ENCODE results near the gene IRX1.

IRX1 gene

GRCh38 chr5:3595006-3595961 is at the start of gene IRX1:
Gene IRX1 (plus strand): TSS chr5:3595832. CDS start chr5:3596106, 274 bp downstream.
- no peak for DNase-seq (ENCODE audit: low read depth)

- no peak for DNase-seq (ENCODE audit: low read depth)
Observed at GRCh38 chr5:3546028-3546427, 49.6 kb upstream of the IRX1 start.

GRCh38 chr5:3564116-3564515 is 31.5 kb upstream of the IRX1 start:
- DNase-seq (ENCODE audit: low read depth): no peak

- DNase-seq (ENCODE audit: low read depth): no peak
Observed at GRCh38 chr5:3564827-3565518, 30.7 kb upstream of the IRX1 start.

GRCh38 chr5:3584724-3585531 is 10.7 kb upstream of the IRX1 start:
- no peak for DNase-seq (ENCODE audit: low read depth)

GRCh38 chr5:3590161-3590966 is 5.3 kb upstream of the IRX1 start:
- DNase-seq (ENCODE audit: low read depth): no peak

GRCh38 chr5:3590967-3591900 is 4.4 kb upstream of the IRX1 start:
- DNase-seq (ENCODE audit: low read depth): no peak

GRCh38 chr5:3592298-3592697 is 3.3 kb upstream of the IRX1 start:
- no peak for DNase-seq (ENCODE audit: low read depth)

- DNase-seq (ENCODE audit: low read depth): no peak
Observed at GRCh38 chr5:3593771-3594509, 1.7 kb upstream of the IRX1 start.

- no peak for DNase-seq (ENCODE audit: low read depth)
Observed at GRCh38 chr5:3594510-3595005, 1.1 kb upstream of the IRX1 start.

- DNase-seq (ENCODE audit: low read depth): no peak
Observed at GRCh38 chr5:3596261-3596825, 711 bp downstream of the IRX1 start.

GRCh38 chr5:3596857-3597166 is 1.2 kb downstream of the IRX1 start:
- no peak for DNase-seq (ENCODE audit: low read depth)

- DNase-seq (ENCODE audit: low read depth): no peak
Observed at GRCh38 chr5:3597167-3598007, 1.8 kb downstream of the IRX1 start.

GRCh38 chr5:3598207-3598606 is 2.6 kb downstream of the IRX1 start:
- DNase-seq (ENCODE audit: low read depth): no peak

- no peak for DNase-seq (ENCODE audit: low read depth)
Observed at GRCh38 chr5:3598769-3599211, 3.2 kb downstream of the IRX1 start.

GRCh38 chr5:3599226-3600105 is 3.8 kb downstream of the IRX1 start:
- DNase-seq (ENCODE audit: low read depth): no peak

Data from stimulated activated CD8-positive, alpha-beta memory T cell treated with anti-CD3 and anti-CD28 coated beads, Interleukin-12 subunit alpha, Interleukin-12 subunit beta, amount 100 ng/mL, for 4 hours (primary cell).